Activated T-helper 2 cell treated with anti-CD3 and anti-CD28 coated beads, Interferon-gamma antibody, Interleukin-2, Interleukin-4, amounts not matched to agents 10 μg/mL and 5 μg/mL and 100 μg/mL, durations not matched to agents 14 hours and 24 hours and 36 hours (primary cell): ENCODE results near the gene HFM1. TPM values are rescaled to one million over a fixed set of nuclear protein-coding genes. Genes with fewer than 3 reads are reported as not detected.
"Not testable (repeated sequence)": the region's sequence is repeated elsewhere in the genome, so short reads cannot be mapped to it uniquely, and the experiment has no call there.

Experiments
- DNase-seq: peaks from one replicate; pipeline ENCODE4 v3.0.0; 2021; ENCODE audit warnings: low spot score
- H3K27ac Mint-ChIP-seq: one replicate; pipeline ENCODE4 v1.8.0; 2021; ENCODE audit warnings: mixed read lengths
- H3K27me3 Mint-ChIP-seq: one replicate; pipeline ENCODE4 v1.8.0; 2021; ENCODE audit warnings: low read depth, mixed read lengths
- H3K36me3 Mint-ChIP-seq: one replicate; pipeline ENCODE4 v1.8.0; 2021; ENCODE audit warnings: low read depth, mixed read lengths
- H3K4me1 Mint-ChIP-seq: one replicate; pipeline ENCODE4 v1.8.0; 2021; ENCODE audit warnings: low read depth, mixed read lengths
- H3K4me3 Mint-ChIP-seq: one replicate; pipeline ENCODE4 v1.8.0; 2021; ENCODE audit warnings: low read depth, mild to moderate bottlenecking, moderate library complexity, mixed read lengths
- H3K9me3 Mint-ChIP-seq: one replicate; pipeline ENCODE4 v1.8.0; 2021; ENCODE audit warnings: mixed read lengths
- intact Hi-C: fragments of 100-400 bp; cut with micrococcal nuclease; formaldehyde crosslinking; loops from one replicate; pipeline ENCODE4 v1.15.1; 2023
- total RNA-seq: library from RNA; stranded (reverse); gene quantifications from 2 replicates; pipeline ENCODE4 v1.2.3, GENCODE V29; 2022

The HFM1 gene
- total RNA-seq, 1 donor from 2014 or later = not detected

DNA sequence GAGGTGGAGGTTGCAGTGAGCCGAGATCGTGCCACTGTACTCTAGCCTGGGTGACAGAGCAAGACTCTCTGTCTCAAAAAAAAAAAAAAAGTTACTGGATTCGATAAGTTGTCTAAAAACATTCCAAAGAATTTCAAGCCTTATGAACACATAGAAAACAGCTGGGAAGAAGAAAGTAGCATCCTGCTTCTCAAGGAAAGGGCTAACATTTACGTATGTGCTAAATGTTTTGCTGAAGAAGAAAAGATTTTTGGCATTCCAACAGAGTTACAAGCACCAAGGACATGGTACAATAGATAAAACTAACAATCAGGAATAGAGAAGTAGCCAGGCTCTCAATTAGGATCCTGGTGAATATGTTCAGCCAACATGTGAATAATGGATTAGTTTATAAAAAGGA lies 69.8 kb downstream of the HFM1 start:
- Mint-ChIP-seq H3K27ac (no peak overlapping the region), H3K4me1 (no peaks in the 10 kb centered on the region), H3K27me3 (no peaks in the 10 kb centered on the region), H3K4me3 (no peak overlapping the region), H3K9me3 (no peaks in the 10 kb centered on the region), H3K36me3 (no peaks in the 10 kb centered on the region)
- intact Hi-C loops = no loop called here
- DNase-seq = no peak

DNA sequence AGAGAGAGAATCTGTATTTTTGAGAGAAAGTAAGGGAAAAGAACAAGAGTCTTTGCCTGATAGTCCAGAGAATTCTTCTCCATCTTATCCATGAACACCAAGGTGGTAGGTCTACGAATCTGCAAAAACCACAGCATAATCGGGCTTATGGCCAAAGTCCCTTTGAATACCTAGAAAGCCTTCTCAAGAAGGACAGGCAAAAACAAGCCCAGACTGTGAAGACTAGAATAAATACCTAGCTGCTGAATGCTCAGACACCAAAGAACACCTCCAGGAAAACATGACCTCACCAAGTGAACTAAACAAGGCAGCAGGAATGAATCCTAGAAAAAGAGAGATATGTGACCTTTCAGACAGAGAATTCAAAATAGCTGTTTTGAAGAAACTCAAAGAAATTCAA lies 79.2 kb downstream of the HFM1 start:
- H3K36me3 Mint-ChIP-seq = no peaks in the 10 kb centered on the region

DNA sequence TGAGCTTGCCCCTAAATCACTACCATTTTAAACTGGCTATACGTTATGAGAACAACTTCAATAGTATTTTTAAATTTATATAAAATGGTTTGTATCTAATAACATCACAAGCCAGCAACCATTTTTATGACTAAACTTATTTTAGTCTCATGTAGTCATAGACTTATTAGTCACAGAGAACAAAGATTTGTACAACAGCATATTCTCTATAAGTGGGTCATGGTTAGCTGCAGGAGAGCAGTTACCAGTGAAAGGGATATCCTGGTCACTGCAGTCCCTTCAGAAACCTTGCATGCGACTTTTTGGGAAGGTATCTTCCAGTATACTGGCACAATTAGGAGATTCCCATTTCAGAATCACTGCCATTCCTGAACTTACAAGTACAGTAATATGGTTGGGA lies 90.0 kb downstream of the HFM1 start:
- no peak for DNase-seq
- Mint-ChIP-seq H3K9me3 (no peaks in the 10 kb centered on the region), H3K4me3 (no peak overlapping the region), H3K27me3 (peaks cover 3% of the 10 kb centered on the region), H3K27ac (no peak overlapping the region), H3K4me1 (no peaks in the 10 kb centered on the region), H3K36me3 (no peaks in the 10 kb centered on the region)
- intact Hi-C loops = no loop called here

More for the DNA sequence above, 79.2 kb downstream of the HFM1 start:
- Mint-ChIP-seq H3K9me3 (no peaks in the 10 kb centered on the region), H3K27me3 (peaks cover 16% of the 10 kb centered on the region), H3K4me1 (no peaks in the 10 kb centered on the region), H3K27ac (no peak overlapping the region), H3K4me3 (no peak overlapping the region)
- DNase-seq = no peak
- intact Hi-C loops = no loop called here

DNA sequence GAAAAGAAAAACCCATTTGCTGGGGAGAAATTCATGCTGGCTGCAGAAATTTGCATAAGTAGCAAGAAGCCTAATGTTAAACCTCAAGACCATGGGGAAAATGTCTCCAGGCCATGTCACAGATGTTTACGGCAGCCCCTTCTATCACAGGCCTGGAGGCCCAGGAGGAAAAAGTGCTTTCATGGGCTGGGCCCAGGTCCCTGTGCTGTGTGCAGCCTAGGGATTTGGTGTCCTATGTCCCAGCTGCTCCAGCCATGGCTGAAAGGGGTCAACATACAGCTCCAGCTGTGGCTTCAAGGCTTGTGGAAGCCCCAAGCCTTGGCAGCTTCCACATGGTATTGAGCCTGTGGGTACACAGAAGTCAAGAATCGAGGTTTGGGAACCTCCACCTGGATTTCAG lies 93.0 kb downstream of the HFM1 start:
- Mint-ChIP-seq H3K4me3 (no peak overlapping the region), H3K36me3 (no peaks in the 10 kb centered on the region), H3K27me3 (no peaks in the 10 kb centered on the region), H3K4me1 (no peaks in the 10 kb centered on the region), H3K27ac (no peak overlapping the region), H3K9me3 (peaks cover 7% of the 10 kb centered on the region)
- DNase-seq = no peak
- intact Hi-C loops = no loop called here

DNA sequence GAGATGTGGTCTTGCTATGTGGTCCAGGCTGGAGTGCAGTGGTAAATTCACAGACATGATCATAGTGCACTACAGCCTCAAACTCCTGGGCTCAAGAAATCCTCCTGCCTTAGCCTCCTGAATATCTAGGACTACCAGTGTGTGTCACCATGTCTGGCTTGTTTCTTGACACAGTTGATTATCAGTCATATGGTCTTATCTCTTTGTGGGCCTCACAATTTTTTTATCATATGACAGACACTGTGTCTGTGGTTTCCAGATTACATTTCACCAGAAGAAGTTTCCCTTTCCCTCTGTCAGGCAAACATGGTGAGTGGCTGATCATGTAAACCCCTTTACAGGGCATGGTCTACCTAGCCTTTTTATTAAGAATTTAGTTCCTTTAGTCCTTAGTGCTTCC lies 96.1 kb downstream of the HFM1 start:
- H3K27ac Mint-ChIP-seq = no peak overlapping the region
- no peak overlapping the region for H3K4me3 Mint-ChIP-seq
- DNase-seq = no peak
- intact Hi-C loops = no loop called here
- H3K27me3 Mint-ChIP-seq = no peaks in the 10 kb centered on the region
- H3K4me1 Mint-ChIP-seq = no peaks in the 10 kb centered on the region
- peaks cover 7% of the 10 kb centered on the region for H3K9me3 Mint-ChIP-seq
- H3K36me3 Mint-ChIP-seq = no peaks in the 10 kb centered on the region

DNA sequence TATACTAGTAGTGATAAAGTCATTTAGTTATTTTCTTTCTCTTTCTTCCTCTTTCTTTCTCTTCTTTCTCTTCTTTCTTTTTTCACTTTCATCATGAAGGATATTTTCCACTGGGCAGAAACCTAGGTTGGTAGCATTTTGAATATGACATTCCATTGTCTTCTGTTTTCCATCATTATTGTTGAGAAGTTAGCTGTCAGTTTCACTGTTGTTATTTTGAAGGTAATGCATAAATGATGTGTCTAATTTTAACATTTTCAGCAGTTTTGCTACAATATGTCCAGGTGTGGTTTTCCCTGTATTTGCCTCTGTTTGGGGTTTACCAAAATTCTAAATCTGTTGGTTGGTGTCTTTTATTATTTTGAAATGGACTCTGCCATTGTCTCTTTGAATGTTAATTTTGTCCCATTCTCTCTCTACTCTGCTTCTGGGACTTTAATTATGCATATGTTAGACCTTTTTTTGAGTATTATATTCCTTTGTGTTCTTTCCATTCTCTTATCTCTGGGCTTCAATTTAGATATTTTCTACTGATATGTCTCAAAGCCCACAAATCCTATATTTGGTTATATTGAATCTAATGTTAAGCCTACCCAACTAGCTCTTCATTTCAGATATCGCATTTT lies 96.7 kb downstream of the HFM1 start:
- H3K36me3 Mint-ChIP-seq = no peaks in the 10 kb centered on the region
- intact Hi-C loops = no loop called here
- H3K27ac Mint-ChIP-seq = no peak overlapping the region
- H3K9me3 Mint-ChIP-seq = peaks cover 12% of the 10 kb centered on the region
- H3K4me1 Mint-ChIP-seq = no peaks in the 10 kb centered on the region
- no peaks in the 10 kb centered on the region for H3K27me3 Mint-ChIP-seq
- no peak overlapping the region for H3K4me3 Mint-ChIP-seq
- DNase-seq = no peak

DNA sequence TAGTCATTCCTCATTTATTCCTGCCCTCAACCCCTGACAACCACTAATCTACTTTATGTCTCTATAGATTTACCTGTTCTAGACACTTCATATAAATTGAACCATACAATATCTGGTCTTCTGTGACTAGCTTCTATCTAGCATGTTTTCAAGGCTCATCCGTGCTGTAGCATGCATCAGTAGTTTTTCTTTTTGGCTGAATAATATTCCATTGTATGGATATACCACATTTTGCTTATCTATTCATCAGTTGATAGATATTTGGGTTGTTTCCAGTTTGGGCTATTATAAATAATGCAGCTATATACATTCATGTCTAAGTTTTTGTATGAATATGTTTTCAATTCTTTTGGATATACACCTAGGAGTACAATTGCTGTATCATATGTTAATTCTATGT lies 101.5 kb downstream of the HFM1 start:
- Mint-ChIP-seq H3K4me3 (no peak overlapping the region), H3K36me3 (no peaks in the 10 kb centered on the region), H3K27ac (no peak overlapping the region), H3K9me3 (peaks cover 12% of the 10 kb centered on the region), H3K4me1 (no peaks in the 10 kb centered on the region), H3K27me3 (no peaks in the 10 kb centered on the region)
- intact Hi-C loops = no loop called here
- DNase-seq = no peak

DNA sequence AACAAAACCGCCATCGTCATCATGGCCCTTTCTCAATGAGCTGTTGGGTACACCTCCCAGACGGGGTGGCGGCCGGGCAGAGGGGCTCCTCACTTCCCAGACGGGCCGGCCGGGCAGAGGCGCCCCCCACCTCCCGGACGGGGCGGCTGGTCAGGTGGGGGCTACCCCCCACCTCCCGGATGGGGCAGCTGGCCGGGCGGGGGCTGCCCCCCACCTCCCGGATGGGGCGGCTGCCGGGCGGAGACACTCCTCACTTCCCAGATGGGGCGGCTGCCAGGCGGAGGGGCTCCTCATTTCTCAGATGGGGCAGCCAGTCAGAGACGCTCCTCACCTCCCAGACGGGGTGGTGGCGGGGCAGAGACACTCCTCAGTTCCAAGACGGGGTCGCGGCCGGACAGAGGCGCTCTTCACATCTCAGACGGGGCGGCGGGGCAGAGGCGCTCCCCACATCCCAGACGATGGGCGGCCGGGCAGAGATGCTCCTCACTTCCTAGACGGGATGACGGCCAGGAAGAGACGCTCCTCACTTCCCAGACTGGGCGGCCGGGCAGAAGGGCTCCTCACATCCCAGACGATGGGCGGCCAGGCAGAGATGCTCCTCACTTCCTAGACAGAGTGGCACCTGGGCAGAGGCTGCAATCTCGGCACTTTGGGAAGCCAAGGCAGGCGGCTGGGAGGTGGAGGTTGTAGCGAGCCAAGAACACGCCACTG lies 115.6 kb downstream of the HFM1 start:
- H3K4me1 Mint-ChIP-seq, intact Hi-C loops: not testable (repeated sequence)

DNA sequence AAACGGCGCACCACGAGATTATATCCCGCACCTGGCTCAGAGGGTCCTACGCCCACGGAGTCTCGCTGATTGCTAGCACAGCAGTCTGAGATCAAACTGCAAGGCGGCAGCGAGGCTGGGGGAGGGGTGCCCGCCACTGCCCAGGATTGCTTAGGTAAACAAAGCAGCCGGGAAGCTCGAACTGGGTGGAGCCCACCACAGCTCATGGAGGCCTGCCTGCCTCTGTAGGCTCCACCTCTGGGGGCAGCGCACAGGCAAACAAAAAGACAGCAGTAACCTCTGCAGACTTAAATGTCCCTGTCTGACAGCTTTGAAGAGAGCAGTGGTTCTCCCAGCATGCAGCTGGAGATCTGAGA lies 117.7 kb downstream of the HFM1 start:
- intact Hi-C loops = not testable (repeated sequence)

More for the DNA sequence above, 115.6 kb downstream of the HFM1 start:
- H3K4me3 Mint-ChIP-seq, H3K36me3 Mint-ChIP-seq, H3K27ac Mint-ChIP-seq, H3K27me3 Mint-ChIP-seq, DNase-seq, H3K9me3 Mint-ChIP-seq: not testable (repeated sequence)

GRCh38 chr1:91286259-91286961 lies 118.2 kb downstream of the HFM1 start:
- H3K27ac Mint-ChIP-seq, H3K27me3 Mint-ChIP-seq, H3K9me3 Mint-ChIP-seq, DNase-seq, H3K4me1 Mint-ChIP-seq, H3K36me3 Mint-ChIP-seq, intact Hi-C loops, H3K4me3 Mint-ChIP-seq: not testable (repeated sequence)

More for the DNA sequence above, 117.7 kb downstream of the HFM1 start:
- not testable (repeated sequence) for H3K4me1 Mint-ChIP-seq, H3K27me3 Mint-ChIP-seq, H3K27ac Mint-ChIP-seq, DNase-seq, H3K36me3 Mint-ChIP-seq, H3K4me3 Mint-ChIP-seq, H3K9me3 Mint-ChIP-seq

- H3K27ac Mint-ChIP-seq = no peak overlapping the region
- intact Hi-C loops = loop anchor here (2.0 to 5.0 kb wide), 3 partner anchors 119 to 643 kb away; partner anchors contain the start of genes CDC7 and HFM1
- no peaks in the 10 kb centered on the region for H3K36me3 Mint-ChIP-seq
- H3K9me3 Mint-ChIP-seq = no peaks in the 10 kb centered on the region
- no peak overlapping the region for H3K4me3 Mint-ChIP-seq
- peaks cover 4% of the 10 kb centered on the region for H3K27me3 Mint-ChIP-seq
- no peak for DNase-seq
- H3K4me1 Mint-ChIP-seq = no peaks in the 10 kb centered on the region
Measured at GRCh38 chr1:91283421-91283726, 121.3 kb downstream of the HFM1 start.

DNA sequence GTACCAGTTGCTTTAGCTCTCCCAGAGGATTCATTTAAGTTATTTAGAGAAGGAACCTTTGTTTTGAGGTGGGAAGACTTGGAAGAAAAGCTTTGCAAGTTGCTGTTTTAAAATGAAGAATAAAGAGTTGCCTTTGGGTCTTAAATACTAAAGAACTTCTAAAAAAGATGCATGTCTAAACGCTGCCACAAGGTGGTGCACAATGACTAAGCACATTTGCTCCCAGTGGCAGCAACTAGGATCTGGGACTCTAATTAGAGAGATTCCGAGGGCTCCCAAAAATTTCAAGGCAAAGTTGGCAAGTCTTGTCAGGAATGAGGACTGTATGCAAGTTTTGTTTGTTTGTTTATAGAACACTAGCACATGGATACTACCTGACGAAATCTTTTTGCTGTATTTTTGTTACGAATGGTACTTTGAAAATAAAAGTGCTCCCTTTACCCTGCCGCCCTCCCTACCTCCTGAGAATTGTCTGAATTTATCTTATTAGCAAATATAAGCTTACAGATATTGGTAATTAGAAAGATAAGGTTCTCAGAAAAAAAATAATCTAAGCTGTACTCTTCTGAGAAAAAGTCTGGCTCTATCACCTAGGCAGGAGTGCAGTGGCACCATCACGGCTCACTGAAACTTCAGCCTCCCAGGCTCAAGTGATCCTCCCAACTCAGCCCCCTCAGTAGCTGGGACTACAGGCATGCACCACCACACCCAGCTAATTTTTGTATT lies 121.8 kb downstream of the HFM1 start:
- Mint-ChIP-seq H3K4me1 (no peaks in the 10 kb centered on the region), H3K36me3 (no peaks in the 10 kb centered on the region), H3K27me3 (peaks cover 6% of the 10 kb centered on the region), H3K27ac (no peak overlapping the region), H3K9me3 (no peaks in the 10 kb centered on the region), H3K4me3 (no peak overlapping the region)
- no peak for DNase-seq
- intact Hi-C loops = loop anchor here (2.0 to 5.0 kb wide), 3 partner anchors 119 to 644 kb away; partner anchors contain the start of genes CDC7 and HFM1

DNA sequence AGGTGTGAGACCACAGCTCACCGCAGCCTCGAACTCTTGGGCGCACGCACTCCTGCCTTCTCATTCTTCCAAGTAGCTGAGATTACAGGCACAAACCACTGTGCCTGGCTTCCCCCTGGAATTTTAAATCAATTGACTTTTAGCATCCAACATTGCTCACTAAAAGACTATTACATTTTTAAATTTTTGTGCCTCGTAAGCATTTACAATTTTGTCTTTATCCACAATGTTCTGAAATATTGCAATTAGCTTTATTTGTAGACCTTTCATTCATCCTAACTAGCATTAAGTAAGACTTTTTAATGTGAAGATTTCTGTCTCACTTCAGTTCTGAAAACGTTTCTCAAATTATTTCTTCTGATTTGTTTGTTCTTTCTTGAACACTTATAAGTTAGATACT lies 122.9 kb downstream of the HFM1 start:
- Mint-ChIP-seq H3K4me3 (no peak overlapping the region), H3K27ac (no peak overlapping the region), H3K36me3 (no peaks in the 10 kb centered on the region), H3K4me1 (no peaks in the 10 kb centered on the region), H3K27me3 (peaks cover 6% of the 10 kb centered on the region), H3K9me3 (no peaks in the 10 kb centered on the region)
- intact Hi-C loops = loop anchor here (2.0 to 5.0 kb wide), 3 partner anchors 121 to 645 kb away; partner anchors contain the start of genes CDC7 and HFM1
- DNase-seq = no peak
